RPMI7951 (cell line): Measurements from ENCODE around the gene OR2AJ1. TPM values are rescaled to one million over a fixed set of nuclear protein-coding genes. Genes with fewer than 3 reads are reported as not detected.

Experiments used
- DNase-seq: peaks from one replicate; pipeline ENCODE4 v3.0.0-alpha.2; 2012; ENCODE audit warnings: low read depth
- total RNA-seq: library from RNA; depleted of rRNA; stranded (reverse); fragments of >200 nt; shearing (Covaris generic); gene quantifications from 2 replicates; pipeline ENCODE4 v1.2.3, GENCODE V29; 2014; rRNA removed

OR2AJ1 gene
- total RNA-seq, 1 experiment from 2014 or later, result not detected

GRCh38 chr1:247961791-247962190, 37.1 kb downstream of the OR2AJ1 start:
- DNase-seq, result no peak

GRCh38 chr1:247962911-247963588, 38.4 kb downstream of the OR2AJ1 start:
- DNase-seq, result peak; percentile 15

GRCh38 chr1:247964933-247965332, 40.2 kb downstream of the OR2AJ1 start, which contains the start of gene OR2AK2:
OR2AK2 (plus strand) TSS chr1:247965233; CDS start chr1:247965377, 144 bp downstream.
- no peak for DNase-seq

- DNase-seq, result no peak
Observed at GRCh38 chr1:247966532-247967204, 42.0 kb downstream of the OR2AJ1 start.

Other genes with a start within 250 kb of the OR2AJ1 start
- not detected in 2 replicates for gene OR13G1, start 245.2 kb upstream of the OR2AJ1 start, total RNA-seq
- gene OR6F1, start 208.2 kb upstream of the OR2AJ1 start, total RNA-seq, result not detected in 2 replicates
- not detected in 2 replicates for gene OR14K1, start 186.3 kb upstream of the OR2AJ1 start, total RNA-seq
- gene OR14A2, start 176.7 kb upstream of the OR2AJ1 start, total RNA-seq, result not detected in 2 replicates
- gene OR1C1, start 164.3 kb upstream of the OR2AJ1 start, total RNA-seq, result not detected in 2 replicates
- gene OR14A16, start 100.8 kb upstream of the OR2AJ1 start, total RNA-seq, result not detected in 2 replicates
- gene OR11L1, start 83.0 kb upstream of the OR2AJ1 start, total RNA-seq, result not detected in 2 replicates
- 2.2 and 2.9 TPM in 2 replicates for gene TRIM58, start 67.7 kb upstream of the OR2AJ1 start, total RNA-seq
- gene OR2W3, start 29.3 kb upstream of the OR2AJ1 start, total RNA-seq, result 0.24 TPM in 1 of 2 replicates, not detected in the other
- 0.29 TPM in 1 of 2 replicates, not detected in the other for gene OR2T8, start 4.6 kb upstream of the OR2AJ1 start, total RNA-seq
- gene OR2L8, start 24.0 kb downstream of the OR2AJ1 start, total RNA-seq, result not detected in 2 replicates
- not detected in 2 replicates for gene OR2AK2, start 40.3 kb downstream of the OR2AJ1 start, total RNA-seq
- not detected in 2 replicates for gene OR2L5, start 88.8 kb downstream of the OR2AJ1 start, total RNA-seq
- gene OR2L2, start 105.2 kb downstream of the OR2AJ1 start, total RNA-seq, result not detected in 2 replicates
- gene OR2L3, start 121.9 kb downstream of the OR2AJ1 start, total RNA-seq, result not detected in 2 replicates
- gene OR2L13, start 170.3 kb downstream of the OR2AJ1 start, total RNA-seq, result not detected in 2 replicates
- gene OR2M5, start 220.3 kb downstream of the OR2AJ1 start, total RNA-seq, result not detected in 2 replicates
- not detected in 2 replicates for gene OR2M2, start 249.9 kb downstream of the OR2AJ1 start, total RNA-seq